ENCODE results near the gene PRPF40A.

Gene PRPF40A

GRCh38 chr2:152602750-152603149, 114.5 kb downstream of the PRPF40A start:
- TF ChIP-seq CTCF (IDR thresholded peaks at IDR 0.05; ENCODE audit: borderline replicate concordance, insufficient read depth, low read depth, low read length), result no peak
- no peak overlapping the region for H3K4me3 ChIP-seq (ENCODE audit: low read depth, low read length)

Measured in GM12875 (cell line).